ENCODE measurements around the gene C19orf81. TPM values are rescaled to one million over a fixed set of nuclear protein-coding genes. Genes with fewer than 3 reads are reported as not detected.

Gene C19orf81
- total RNA-seq, 1 experiment from 2014 or later: not detected

DNA sequence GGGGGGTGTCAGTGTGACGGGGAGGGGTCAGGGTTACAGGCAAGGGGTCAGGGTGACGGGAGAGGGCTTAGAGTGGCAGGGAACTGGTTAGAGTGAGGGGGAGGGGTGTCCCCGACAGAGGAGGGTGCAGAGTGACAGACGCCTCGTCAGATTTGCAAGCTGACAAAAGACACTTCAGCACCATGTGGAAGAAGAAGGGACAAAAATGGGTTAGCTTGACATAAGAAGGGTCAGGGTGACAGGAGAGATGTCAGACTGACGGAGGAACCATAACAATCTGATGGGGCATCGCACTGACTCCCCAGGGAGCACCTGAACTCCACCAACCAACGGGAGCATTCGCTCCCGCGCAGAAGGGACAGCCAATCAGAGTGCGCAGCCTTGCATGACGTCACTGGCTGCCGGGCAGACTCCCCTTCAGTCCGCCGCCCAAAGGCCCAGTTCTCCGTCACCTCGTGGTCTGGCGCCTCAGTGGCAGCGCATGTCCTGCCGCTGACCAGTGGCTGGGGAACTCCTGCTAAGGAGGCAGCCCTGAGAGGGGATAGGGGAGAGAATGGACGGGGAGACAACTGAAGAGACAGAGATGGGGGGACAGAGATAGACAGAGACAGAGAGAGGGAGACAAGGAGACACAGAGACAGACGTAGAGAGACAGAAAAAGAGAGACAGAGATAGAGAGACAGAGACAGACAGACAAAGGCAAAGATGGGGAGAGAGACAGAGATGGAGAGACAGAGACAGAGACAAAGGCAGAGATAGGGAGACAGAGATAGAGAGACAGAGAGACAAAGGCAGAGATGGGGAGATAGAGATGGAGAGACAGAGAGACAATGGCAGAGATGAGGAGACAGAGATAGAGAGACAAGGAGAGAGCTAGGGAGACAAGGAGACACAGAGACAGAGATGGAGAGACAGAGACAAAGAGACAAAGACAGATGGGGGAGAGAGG is 30.2 kb downstream of the C19orf81 start:
- Histone ChIP-seq H3K4me1 (replicated peaks; ENCODE audit: insufficient read depth) (no peaks in the 10 kb centered on the region), H3K9me3 (ENCODE audit: insufficient read depth, low read depth) (no peaks in the 10 kb centered on the region), H3K4me3 (no peak overlapping the region), H3K27me3 (ENCODE audit: insufficient read depth, low read depth) (peaks cover 74% of the 10 kb centered on the region), H3K79me2 (ENCODE audit: low read depth) (no peaks in the 10 kb centered on the region), H3K4me2 (no peak overlapping the region), H3K36me3 (ENCODE audit: low read depth) (no peaks in the 10 kb centered on the region), H3K9me2 (ENCODE audit: insufficient read depth) (no peaks in the 10 kb centered on the region), H4K20me1 (ENCODE audit: insufficient read depth) (no peaks in the 10 kb centered on the region), H3F3A (ENCODE audit: insufficient read depth, low read depth) (no peaks in the 10 kb centered on the region), H3K27ac (no peak overlapping the region), H2AFZ (no peak overlapping the region)
- BruUV-seq (replicated peaks): no TSS peak
- TF ChIP-seq, protein P1, sequence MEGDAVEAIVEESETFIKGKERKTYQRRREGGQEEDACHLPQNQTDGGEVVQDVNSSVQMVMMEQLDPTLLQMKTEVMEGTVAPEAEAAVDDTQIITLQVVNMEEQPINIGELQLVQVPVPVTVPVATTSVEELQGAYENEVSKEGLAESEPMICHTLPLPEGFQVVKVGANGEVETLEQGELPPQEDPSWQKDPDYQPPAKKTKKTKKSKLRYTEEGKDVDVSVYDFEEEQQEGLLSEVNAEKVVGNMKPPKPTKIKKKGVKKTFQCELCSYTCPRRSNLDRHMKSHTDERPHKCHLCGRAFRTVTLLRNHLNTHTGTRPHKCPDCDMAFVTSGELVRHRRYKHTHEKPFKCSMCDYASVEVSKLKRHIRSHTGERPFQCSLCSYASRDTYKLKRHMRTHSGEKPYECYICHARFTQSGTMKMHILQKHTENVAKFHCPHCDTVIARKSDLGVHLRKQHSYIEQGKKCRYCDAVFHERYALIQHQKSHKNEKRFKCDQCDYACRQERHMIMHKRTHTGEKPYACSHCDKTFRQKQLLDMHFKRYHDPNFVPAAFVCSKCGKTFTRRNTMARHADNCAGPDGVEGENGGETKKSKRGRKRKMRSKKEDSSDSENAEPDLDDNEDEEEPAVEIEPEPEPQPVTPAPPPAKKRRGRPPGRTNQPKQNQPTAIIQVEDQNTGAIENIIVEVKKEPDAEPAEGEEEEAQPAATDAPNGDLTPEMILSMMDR (conservative IDR thresholded peaks at IDR 0.05): no peak
- no peak for TF ChIP-seq EZH2 (IDR thresholded peaks at IDR 0.05; ENCODE audit: low read depth)
- peak in 1 of 2 experiments; percentile 49 for DNase-seq
- ChIA-PET CTCF (no interaction called here), POLR2A (ENCODE audit: unreplicated experiment) (no interaction called here)
- intact Hi-C loops (cut with micrococcal nuclease; ENCODE audit: unreplicated experiment): no loop called here

DNA sequence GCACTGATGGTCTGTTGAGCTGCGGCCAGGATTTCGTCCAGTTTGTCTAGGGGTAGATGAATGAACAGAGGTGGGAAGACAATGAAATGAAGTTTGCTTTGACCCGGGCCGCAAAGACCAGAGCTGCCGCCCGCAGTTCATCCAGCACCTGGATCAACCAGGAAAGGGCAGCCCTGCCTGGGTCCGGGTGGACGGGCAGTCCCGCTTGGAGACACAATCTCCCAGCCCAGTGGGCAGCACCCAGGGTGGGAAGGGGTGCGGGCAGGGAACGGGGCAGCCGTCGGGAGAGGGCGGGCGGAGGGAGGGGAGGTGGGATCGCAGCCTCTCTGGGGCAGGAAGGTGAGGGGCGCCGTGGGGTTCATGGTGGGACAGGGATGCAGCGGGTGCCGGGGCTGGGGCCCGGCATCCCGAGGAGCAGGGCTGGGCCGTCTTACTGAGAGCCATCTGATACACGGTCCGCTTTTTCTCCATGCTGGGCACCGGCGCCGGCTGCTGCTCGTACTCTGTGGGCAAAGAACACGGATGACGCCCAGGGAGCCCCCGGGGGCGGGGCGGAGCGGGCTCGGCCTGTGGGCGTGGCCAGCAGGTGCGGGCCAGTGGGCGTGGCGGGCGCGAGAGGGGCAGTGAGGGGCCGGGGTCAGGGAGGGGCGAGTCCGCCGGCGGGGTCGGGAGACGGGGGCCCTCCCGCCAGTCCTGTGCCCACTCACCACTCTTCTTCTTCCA is 37.2 kb downstream of the C19orf81 start:
- Histone ChIP-seq H3K79me2 (ENCODE audit: low read depth) (no peaks in the 10 kb centered on the region), H3K4me1 (replicated peaks; ENCODE audit: insufficient read depth) (no peaks in the 10 kb centered on the region), H3F3A (ENCODE audit: insufficient read depth, low read depth) (no peaks in the 10 kb centered on the region), H3K4me2 (no peak overlapping the region), H3K9me3 (ENCODE audit: insufficient read depth, low read depth) (no peaks in the 10 kb centered on the region), H3K36me3 (ENCODE audit: low read depth) (no peaks in the 10 kb centered on the region), H4K20me1 (ENCODE audit: insufficient read depth) (no peaks in the 10 kb centered on the region), H3K27ac (no peak overlapping the region), H3K4me3 (no peak overlapping the region), H3K27me3 (ENCODE audit: insufficient read depth, low read depth) (peaks cover 98% of the 10 kb centered on the region), H2AFZ (no peak overlapping the region), H3K9me2 (ENCODE audit: insufficient read depth) (no peaks in the 10 kb centered on the region)
- ChIA-PET CTCF (no interaction called here), POLR2A (ENCODE audit: unreplicated experiment) (no interaction called here)
- no TSS peak for BruUV-seq (replicated peaks)
- TF ChIP-seq EZH2 (IDR thresholded peaks at IDR 0.05; ENCODE audit: low read depth): no peak
- TF ChIP-seq, protein P1 (conservative IDR thresholded peaks at IDR 0.05): no peak
- intact Hi-C loops (cut with micrococcal nuclease; ENCODE audit: unreplicated experiment): no loop called here
- DNase-seq: no peak

DNA sequence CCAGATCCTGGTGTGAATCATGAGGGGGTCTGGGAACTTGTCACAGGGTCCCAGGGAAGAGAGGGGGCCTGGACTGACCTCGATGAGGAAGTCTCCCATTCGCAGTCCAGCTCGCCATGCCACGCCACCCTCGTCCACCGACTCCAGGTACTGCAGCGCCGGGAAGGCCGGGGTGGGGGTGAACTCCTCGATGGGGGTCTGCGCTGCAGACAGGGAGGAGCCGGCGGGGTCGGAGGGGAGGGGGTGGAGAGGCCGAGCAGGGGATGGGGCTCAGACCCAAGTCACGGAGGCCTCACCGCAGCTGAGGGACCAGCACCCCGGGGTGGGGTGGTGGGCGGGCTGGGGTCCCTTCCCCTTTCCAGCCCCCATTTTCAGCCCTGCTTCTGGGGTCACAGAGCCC is 39.5 kb downstream of the C19orf81 start:
- H3K9me2 ChIP-seq (ENCODE audit: insufficient read depth): no peaks in the 10 kb centered on the region
- H3K36me3 ChIP-seq (ENCODE audit: low read depth): no peaks in the 10 kb centered on the region
- no peak overlapping the region for H3K4me2 ChIP-seq
- H3F3A ChIP-seq (ENCODE audit: insufficient read depth, low read depth): no peaks in the 10 kb centered on the region
- H3K4me3 ChIP-seq: no peak overlapping the region
- ChIA-PET CTCF (no interaction called here), POLR2A (ENCODE audit: unreplicated experiment) (interaction anchor here (0.6 kb wide), 1 partner anchor 26 kb away, joined by 20 read pairs; no protein-coding TSS in a partner anchor)
- H3K9me3 ChIP-seq (ENCODE audit: insufficient read depth, low read depth): no peaks in the 10 kb centered on the region
- H2AFZ ChIP-seq: no peak overlapping the region
- intact Hi-C loops (cut with micrococcal nuclease; ENCODE audit: unreplicated experiment): no loop called here
- TF ChIP-seq EZH2 (IDR thresholded peaks at IDR 0.05; ENCODE audit: low read depth): no peak
- TF ChIP-seq, protein P1 (conservative IDR thresholded peaks at IDR 0.05): no peak
- no peaks in the 10 kb centered on the region for H4K20me1 ChIP-seq (ENCODE audit: insufficient read depth)
- no peak overlapping the region for H3K27ac ChIP-seq
- no peak for DNase-seq
- H3K27me3 ChIP-seq (ENCODE audit: insufficient read depth, low read depth): peaks cover 83% of the 10 kb centered on the region
- no TSS peak for BruUV-seq (replicated peaks)
- no peaks in the 10 kb centered on the region for H3K79me2 ChIP-seq (ENCODE audit: low read depth)
- no peaks in the 10 kb centered on the region for H3K4me1 ChIP-seq (replicated peaks; ENCODE audit: insufficient read depth)
